SK-N-SH treated with all-trans-retinoic acid at 6 μM for 48 hours (cell line): ENCODE data around the gene ANKRD62.

Source experiments
- ARNTL ChIP-seq: fragments of 450-650 bp; formaldehyde crosslinking; IDR thresholded peaks from 2 replicates; pipeline ENCODE4 v1.5.0; 2020; ENCODE audit warnings: low read depth, mild to moderate bottlenecking, moderate library complexity, borderline replicate concordance
- CSDC2 ChIP-seq: fragments of 250-450 bp; sonication (Bioruptor Pico); IDR thresholded peaks from 2 replicates; pipeline ENCODE4 v1.5.0; 2020; ENCODE audit warnings: mild to moderate bottlenecking, moderate library complexity
- RARB ChIP-seq: fragments of 250-450 bp; sonication (Bioruptor Pico); IDR thresholded peaks from 2 replicates; pipeline ENCODE4 v1.8.0; 2021; ENCODE audit warnings: mild to moderate bottlenecking, moderate library complexity
- ZFP3 ChIP-seq: fragments of 250-450 bp; sonication (Bioruptor Pico); IDR thresholded peaks from 2 replicates; pipeline ENCODE4 v1.5.0; 2020; ENCODE audit warnings: mild to moderate bottlenecking, moderate library complexity
- ZFP30 ChIP-seq: fragments of 450-650 bp; formaldehyde crosslinking; IDR thresholded peaks from 2 replicates; pipeline ENCODE4 v1.5.0; 2022; ENCODE audit warnings: mild to moderate bottlenecking, moderate library complexity
- ZNF565 ChIP-seq: fragments of 450-650 bp; formaldehyde crosslinking; conservative IDR thresholded peaks from 2 replicates; pipeline ENCODE4 v1.5.0; 2020; ENCODE audit warnings: low read depth, mild to moderate bottlenecking, moderate library complexity
- ZNF8 ChIP-seq: fragments of 450-650 bp; formaldehyde crosslinking; IDR thresholded peaks from 2 replicates; pipeline ENCODE4 v1.5.0; 2020; ENCODE audit warnings: mild to moderate bottlenecking, moderate library complexity
- TF ChIP-seq, protein P1 (sequence below): fragments of 250-450 bp; sonication (Bioruptor Pico); IDR thresholded peaks from 2 replicates; pipeline ENCODE4 v1.5.0; 2020; ENCODE audit warnings: mild to moderate bottlenecking, moderate library complexity
- TF ChIP-seq, protein P2 (sequence below): fragments of 250-450 bp; sonication (Bioruptor Pico); IDR thresholded peaks from 2 replicates; pipeline ENCODE4 v1.8.0; 2020; ENCODE audit warnings: mild to moderate bottlenecking, moderate library complexity, borderline replicate concordance
- TF ChIP-seq, protein P3 (sequence below): fragments of 250-450 bp; sonication (Bioruptor Pico); IDR thresholded peaks from 2 replicates; pipeline ENCODE4 v1.5.1; 2021; ENCODE audit warnings: mild to moderate bottlenecking, moderate library complexity
- TF ChIP-seq, protein P4 (sequence below): fragments of 250-450 bp; sonication (Bioruptor Pico); IDR thresholded peaks from 2 replicates; pipeline ENCODE4 v1.5.1; 2020; ENCODE audit warnings: low read depth, mild to moderate bottlenecking, moderate library complexity

DNA sequence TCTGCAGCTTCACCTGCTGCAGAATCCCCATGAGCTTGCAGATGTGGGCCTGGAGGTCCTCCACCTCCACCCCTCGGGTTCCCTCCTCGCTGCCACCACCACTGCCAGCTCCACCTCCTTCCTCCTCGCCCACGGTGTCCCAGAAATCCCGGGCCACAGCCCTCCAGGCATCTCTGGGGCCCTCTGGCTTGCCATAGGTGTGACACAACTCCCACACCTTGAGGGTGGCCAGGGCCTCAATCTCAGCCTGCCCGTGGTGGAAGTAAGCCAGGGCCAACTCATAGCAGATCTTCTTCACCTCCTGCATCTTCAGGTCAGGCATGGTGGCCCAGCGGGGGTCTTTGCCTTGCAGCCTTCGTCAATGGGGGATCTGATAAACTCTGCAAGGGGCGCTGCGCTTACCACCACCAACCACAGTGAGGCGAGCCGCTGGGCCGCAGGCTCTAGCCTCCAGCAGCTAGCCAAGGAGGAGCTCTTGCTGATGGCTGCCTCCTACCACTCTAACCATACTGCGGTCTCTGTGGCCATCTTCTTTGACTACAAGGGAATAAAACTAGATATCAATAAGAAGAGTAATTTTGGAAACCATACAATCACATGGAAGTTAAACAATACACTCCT, 36.1 kb upstream of the ANKRD62 start:
- TF ChIP-seq, protein P1, sequence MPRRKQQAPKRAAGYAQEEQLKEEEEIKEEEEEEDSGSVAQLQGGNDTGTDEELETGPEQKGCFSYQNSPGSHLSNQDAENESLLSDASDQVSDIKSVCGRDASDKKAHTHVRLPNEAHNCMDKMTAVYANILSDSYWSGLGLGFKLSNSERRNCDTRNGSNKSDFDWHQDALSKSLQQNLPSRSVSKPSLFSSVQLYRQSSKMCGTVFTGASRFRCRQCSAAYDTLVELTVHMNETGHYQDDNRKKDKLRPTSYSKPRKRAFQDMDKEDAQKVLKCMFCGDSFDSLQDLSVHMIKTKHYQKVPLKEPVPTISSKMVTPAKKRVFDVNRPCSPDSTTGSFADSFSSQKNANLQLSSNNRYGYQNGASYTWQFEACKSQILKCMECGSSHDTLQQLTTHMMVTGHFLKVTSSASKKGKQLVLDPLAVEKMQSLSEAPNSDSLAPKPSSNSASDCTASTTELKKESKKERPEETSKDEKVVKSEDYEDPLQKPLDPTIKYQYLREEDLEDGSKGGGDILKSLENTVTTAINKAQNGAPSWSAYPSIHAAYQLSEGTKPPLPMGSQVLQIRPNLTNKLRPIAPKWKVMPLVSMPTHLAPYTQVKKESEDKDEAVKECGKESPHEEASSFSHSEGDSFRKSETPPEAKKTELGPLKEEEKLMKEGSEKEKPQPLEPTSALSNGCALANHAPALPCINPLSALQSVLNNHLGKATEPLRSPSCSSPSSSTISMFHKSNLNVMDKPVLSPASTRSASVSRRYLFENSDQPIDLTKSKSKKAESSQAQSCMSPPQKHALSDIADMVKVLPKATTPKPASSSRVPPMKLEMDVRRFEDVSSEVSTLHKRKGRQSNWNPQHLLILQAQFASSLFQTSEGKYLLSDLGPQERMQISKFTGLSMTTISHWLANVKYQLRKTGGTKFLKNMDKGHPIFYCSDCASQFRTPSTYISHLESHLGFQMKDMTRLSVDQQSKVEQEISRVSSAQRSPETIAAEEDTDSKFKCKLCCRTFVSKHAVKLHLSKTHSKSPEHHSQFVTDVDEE (CRISPR knock-in tag): no peak
- TF ChIP-seq CSDC2 (CRISPR knock-in tag): no peak
- TF ChIP-seq ZFP3 (CRISPR knock-in tag): no peak
- TF ChIP-seq, protein P2, sequence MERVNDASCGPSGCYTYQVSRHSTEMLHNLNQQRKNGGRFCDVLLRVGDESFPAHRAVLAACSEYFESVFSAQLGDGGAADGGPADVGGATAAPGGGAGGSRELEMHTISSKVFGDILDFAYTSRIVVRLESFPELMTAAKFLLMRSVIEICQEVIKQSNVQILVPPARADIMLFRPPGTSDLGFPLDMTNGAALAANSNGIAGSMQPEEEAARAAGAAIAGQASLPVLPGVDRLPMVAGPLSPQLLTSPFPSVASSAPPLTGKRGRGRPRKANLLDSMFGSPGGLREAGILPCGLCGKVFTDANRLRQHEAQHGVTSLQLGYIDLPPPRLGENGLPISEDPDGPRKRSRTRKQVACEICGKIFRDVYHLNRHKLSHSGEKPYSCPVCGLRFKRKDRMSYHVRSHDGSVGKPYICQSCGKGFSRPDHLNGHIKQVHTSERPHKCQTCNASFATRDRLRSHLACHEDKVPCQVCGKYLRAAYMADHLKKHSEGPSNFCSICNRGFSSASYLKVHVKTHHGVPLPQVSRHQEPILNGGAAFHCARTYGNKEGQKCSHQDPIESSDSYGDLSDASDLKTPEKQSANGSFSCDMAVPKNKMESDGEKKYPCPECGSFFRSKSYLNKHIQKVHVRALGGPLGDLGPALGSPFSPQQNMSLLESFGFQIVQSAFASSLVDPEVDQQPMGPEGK (CRISPR knock-in tag): no peak
- TF ChIP-seq ARNTL: no peak
- no peak for TF ChIP-seq ZFP30 (CRISPR knock-in tag)
- no peak for TF ChIP-seq ZNF565 (CRISPR knock-in tag)
- TF ChIP-seq, protein P3, sequence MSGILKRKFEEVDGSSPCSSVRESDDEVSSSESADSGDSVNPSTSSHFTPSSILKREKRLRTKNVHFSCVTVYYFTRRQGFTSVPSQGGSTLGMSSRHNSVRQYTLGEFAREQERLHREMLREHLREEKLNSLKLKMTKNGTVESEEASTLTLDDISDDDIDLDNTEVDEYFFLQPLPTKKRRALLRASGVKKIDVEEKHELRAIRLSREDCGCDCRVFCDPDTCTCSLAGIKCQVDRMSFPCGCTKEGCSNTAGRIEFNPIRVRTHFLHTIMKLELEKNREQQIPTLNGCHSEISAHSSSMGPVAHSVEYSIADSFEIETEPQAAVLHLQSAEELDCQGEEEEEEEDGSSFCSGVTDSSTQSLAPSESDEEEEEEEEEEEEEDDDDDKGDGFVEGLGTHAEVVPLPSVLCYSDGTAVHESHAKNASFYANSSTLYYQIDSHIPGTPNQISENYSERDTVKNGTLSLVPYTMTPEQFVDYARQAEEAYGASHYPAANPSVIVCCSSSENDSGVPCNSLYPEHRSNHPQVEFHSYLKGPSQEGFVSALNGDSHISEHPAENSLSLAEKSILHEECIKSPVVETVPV (CRISPR knock-in tag): no peak
- TF ChIP-seq, protein P4, sequence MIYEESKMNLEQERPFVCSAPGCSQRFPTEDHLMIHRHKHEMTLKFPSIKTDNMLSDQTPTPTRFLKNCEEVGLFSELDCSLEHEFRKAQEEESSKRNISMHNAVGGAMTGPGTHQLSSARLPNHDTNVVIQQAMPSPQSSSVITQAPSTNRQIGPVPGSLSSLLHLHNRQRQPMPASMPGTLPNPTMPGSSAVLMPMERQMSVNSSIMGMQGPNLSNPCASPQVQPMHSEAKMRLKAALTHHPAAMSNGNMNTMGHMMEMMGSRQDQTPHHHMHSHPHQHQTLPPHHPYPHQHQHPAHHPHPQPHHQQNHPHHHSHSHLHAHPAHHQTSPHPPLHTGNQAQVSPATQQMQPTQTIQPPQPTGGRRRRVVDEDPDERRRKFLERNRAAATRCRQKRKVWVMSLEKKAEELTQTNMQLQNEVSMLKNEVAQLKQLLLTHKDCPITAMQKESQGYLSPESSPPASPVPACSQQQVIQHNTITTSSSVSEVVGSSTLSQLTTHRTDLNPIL (CRISPR knock-in tag): no peak
- TF ChIP-seq ZNF8 (CRISPR knock-in tag): no peak
- TF ChIP-seq RARB (CRISPR knock-in tag): no peak
